ENCODE results near the gene TXNRD2. TPM values are rescaled to one million over a fixed set of nuclear protein-coding genes. Genes with fewer than 3 reads are reported as not detected.

TXNRD2 gene
- total RNA-seq, 2 experiments from 2014 or later: 22.9 to 23.6 TPM

DNA sequence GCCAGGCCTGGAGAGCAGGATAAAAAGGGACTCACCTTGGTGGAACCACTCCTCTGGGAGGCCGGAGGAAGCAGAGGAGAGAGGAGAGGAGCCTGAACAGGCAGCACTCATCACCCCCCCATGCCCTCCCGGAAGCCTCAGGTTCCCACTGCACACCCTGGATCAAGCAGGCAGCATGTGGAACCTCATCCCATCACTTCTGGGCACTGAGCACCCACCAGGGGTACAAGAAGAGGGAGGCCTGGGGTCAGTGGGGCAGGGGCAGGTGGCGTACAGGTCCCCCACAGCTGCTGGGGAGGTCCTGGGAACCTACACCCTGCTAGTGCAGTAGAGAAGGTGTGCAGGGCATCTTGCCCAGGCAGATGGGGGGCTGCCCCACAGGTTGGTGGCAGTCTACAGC lies 35.1 kb upstream of the TXNRD2 start:
- H3K9me3 Mint-ChIP-seq: no peaks in the 10 kb centered on the region
- CTCF ChIA-PET: no interaction called here
- no peak overlapping the region for H3K4me3 Mint-ChIP-seq
- H3K27ac Mint-ChIP-seq: no peak overlapping the region
- H3K4me1 Mint-ChIP-seq (ENCODE audit: low read depth): no peaks in the 10 kb centered on the region
- no peaks in the 10 kb centered on the region for H3K27me3 Mint-ChIP-seq (ENCODE audit: low read depth)
- DNase-seq: no peak
- intact Hi-C loops (cut with micrococcal nuclease): no loop called here
- H3K36me3 Mint-ChIP-seq (ENCODE audit: low read depth): no peaks in the 10 kb centered on the region

- CTCF ChIA-PET: interaction anchor here (0.6 to 1.0 kb wide), 2 partner anchors 121 to 154 kb away, joined by 3 read pairs; no protein-coding TSS in a partner anchor
- H3K36me3 Mint-ChIP-seq (ENCODE audit: low read depth): no peaks in the 10 kb centered on the region
- intact Hi-C loops (cut with micrococcal nuclease): no loop called here
- H3K4me3 Mint-ChIP-seq: no peak overlapping the region
- no peaks in the 10 kb centered on the region for H3K9me3 Mint-ChIP-seq
- DNase-seq: no peak
- H3K4me1 Mint-ChIP-seq (ENCODE audit: low read depth): peaks cover 3% of the 10 kb centered on the region
- no peak overlapping the region for H3K27ac Mint-ChIP-seq
- H3K27me3 Mint-ChIP-seq (ENCODE audit: low read depth): no peaks in the 10 kb centered on the region
Observed at GRCh38 chr22:19975707-19976035, 34.1 kb upstream of the TXNRD2 start.

DNA sequence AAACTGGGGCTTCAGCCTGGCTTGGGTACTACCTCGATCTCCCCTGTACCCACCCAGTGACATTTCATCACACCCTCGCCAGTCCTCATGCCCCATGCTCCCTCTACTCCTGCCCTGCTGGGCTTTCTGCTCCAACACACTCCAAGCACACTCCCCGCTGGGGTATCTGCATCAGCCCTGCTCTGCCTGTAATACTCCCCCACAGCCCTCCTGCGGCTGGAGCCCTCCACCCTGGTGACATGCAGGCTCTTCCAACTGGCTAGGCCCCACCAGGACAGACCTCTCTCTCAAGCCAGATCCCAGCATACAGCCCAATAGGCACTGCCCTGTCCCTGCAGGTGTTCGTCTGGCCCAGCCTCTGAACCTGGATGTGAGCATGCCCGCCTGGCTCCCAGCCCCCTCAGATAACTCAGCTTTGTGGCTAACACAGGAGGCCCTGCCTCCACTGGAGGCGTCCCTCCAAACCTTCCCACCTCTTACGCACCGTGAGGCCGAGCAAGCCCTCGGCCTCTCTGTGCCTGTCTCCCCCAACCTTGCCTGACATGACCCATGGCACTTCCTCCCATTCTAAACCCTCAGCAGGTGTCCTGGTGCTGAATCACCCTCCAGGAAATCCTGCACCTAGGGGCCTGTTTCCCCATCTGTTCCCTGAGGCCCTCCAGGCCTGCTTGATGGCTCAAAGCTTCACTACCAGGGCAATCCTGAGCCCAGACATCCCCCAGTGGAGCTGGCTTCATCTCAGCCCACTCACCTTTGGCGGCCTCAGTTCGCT lies 33.5 kb upstream of the TXNRD2 start:
- Mint-ChIP-seq H3K4me3 (no peak overlapping the region), H3K27ac (no peak overlapping the region), H3K27me3 (ENCODE audit: low read depth) (no peaks in the 10 kb centered on the region), H3K4me1 (ENCODE audit: low read depth) (peaks cover 6% of the 10 kb centered on the region), H3K36me3 (ENCODE audit: low read depth) (no peaks in the 10 kb centered on the region), H3K9me3 (no peaks in the 10 kb centered on the region)
- no peak for DNase-seq
- intact Hi-C loops (cut with micrococcal nuclease): no loop called here
- CTCF ChIA-PET: interaction anchor here (0.6 to 1.0 kb wide), 2 partner anchors 121 to 154 kb away, joined by 3 read pairs; no protein-coding TSS in a partner anchor

- no peak overlapping the region for H3K27ac Mint-ChIP-seq
- no peak for DNase-seq
- H3K36me3 Mint-ChIP-seq (ENCODE audit: low read depth): no peaks in the 10 kb centered on the region
- CTCF ChIA-PET: interaction anchor here (0.6 kb wide), 1 partner anchor 32 kb away, joined by 3 read pairs; no protein-coding TSS in a partner anchor
- intact Hi-C loops (cut with micrococcal nuclease): no loop called here
- no peak overlapping the region for H3K4me3 Mint-ChIP-seq
- H3K4me1 Mint-ChIP-seq (ENCODE audit: low read depth): peaks cover 6% of the 10 kb centered on the region
- H3K9me3 Mint-ChIP-seq: no peaks in the 10 kb centered on the region
- no peaks in the 10 kb centered on the region for H3K27me3 Mint-ChIP-seq (ENCODE audit: low read depth)
Observed at GRCh38 chr22:19974268-19974861, 32.7 kb upstream of the TXNRD2 start.

GRCh38 chr22:19973551-19974267 lies 32.1 kb upstream of the TXNRD2 start:
- CTCF ChIA-PET: interaction anchor here (0.6 to 0.9 kb wide), 2 partner anchors 25 to 33 kb away, joined by 3 to 4 read pairs; no protein-coding TSS in a partner anchor
- intact Hi-C loops (cut with micrococcal nuclease): no loop called here
- Mint-ChIP-seq H3K27me3 (ENCODE audit: low read depth) (no peaks in the 10 kb centered on the region), H3K4me3 (no peak overlapping the region), H3K27ac (no peak overlapping the region), H3K36me3 (ENCODE audit: low read depth) (no peaks in the 10 kb centered on the region), H3K9me3 (no peaks in the 10 kb centered on the region), H3K4me1 (ENCODE audit: low read depth) (peaks cover 6% of the 10 kb centered on the region)
- DNase-seq: no peak

DNA sequence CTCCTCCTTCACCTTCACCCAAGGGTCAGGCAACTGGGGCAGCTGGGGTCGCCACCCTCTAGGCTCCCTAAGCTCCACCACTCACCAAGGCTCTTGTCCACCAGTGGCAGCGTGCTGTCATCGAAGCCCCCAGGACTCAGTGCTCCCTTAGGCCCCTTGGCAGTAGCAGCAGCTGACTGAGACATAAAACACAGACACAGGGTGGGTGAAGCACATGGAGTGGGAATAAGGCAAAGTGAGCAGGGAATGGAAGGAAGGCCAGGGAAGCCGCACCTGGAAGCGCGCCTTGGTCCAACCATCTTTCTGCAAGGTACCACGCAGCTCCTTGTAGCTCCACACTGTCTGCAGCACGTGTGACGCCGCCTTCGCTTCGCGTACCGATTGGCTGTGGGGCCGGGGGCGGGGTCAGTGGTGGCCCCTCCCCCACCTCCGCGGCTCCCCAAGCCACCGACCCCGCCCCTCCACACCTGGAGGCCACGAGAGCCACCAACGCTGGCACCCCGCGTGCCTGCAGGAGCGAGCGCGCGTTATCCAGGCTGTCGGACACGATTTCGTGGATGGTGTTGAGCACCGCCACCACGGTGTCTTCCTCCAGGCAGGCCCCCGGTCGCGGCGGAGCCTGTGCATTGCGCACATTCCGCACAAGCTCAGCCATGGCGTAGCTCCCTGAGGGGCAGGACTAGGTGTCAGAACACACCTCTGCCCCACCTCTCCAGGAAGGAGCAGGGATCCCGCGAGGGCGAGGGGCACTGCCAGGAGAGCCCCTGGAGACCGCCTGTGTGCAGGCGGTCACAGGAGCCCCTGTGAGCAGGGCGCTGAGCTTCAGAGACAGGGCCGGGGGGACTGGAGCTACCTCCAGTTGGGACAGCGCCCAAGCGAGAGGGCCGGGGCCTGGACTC lies 31.3 kb upstream of the TXNRD2 start:
- no peak overlapping the region for H3K27ac Mint-ChIP-seq
- CTCF ChIA-PET: interaction anchor here (0.9 kb wide), 1 partner anchor 24 kb away, joined by 4 read pairs; no protein-coding TSS in a partner anchor
- no peaks in the 10 kb centered on the region for H3K27me3 Mint-ChIP-seq (ENCODE audit: low read depth)
- no peak overlapping the region for H3K4me3 Mint-ChIP-seq
- DNase-seq: no peak
- no peaks in the 10 kb centered on the region for H3K36me3 Mint-ChIP-seq (ENCODE audit: low read depth)
- H3K9me3 Mint-ChIP-seq: no peaks in the 10 kb centered on the region
- H3K4me1 Mint-ChIP-seq (ENCODE audit: low read depth): peaks cover 6% of the 10 kb centered on the region
- intact Hi-C loops (cut with micrococcal nuclease): no loop called here

DNA sequence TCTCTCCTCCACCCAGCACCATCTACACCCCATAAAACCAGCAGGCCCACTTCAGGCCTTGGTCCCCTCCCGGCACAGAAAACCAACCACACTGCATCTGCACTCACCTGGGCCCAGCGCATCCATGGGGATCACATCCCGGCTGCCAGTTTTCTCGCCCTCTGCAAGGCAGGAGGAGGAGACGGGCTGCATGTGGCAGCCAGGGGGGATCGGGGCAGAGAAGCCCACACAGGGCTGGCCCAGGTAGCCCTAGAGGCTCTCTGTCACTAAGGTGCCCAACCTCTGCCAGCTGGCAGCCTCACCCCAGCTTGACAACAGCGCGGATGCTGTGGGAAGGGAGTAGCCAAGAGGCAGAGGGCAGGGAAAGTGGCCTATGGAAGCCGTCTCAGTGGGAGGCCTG lies 30.6 kb upstream of the TXNRD2 start:
- intact Hi-C loops (cut with micrococcal nuclease): no loop called here

GRCh38 chr22:19971276-19972124 lies 29.9 kb upstream of the TXNRD2 start:
- intact Hi-C loops (cut with micrococcal nuclease): loop anchor here (2.0 kb wide), 1 partner anchor 313 kb away; no protein-coding TSS in a partner anchor
- no peak overlapping the region for H3K27ac Mint-ChIP-seq
- no peaks in the 10 kb centered on the region for H3K27me3 Mint-ChIP-seq (ENCODE audit: low read depth)
- no peaks in the 10 kb centered on the region for H3K9me3 Mint-ChIP-seq
- peaks cover 6% of the 10 kb centered on the region for H3K4me1 Mint-ChIP-seq (ENCODE audit: low read depth)
- DNase-seq: peak; percentile 24
- no peak overlapping the region for H3K4me3 Mint-ChIP-seq
- peaks cover 3% of the 10 kb centered on the region for H3K36me3 Mint-ChIP-seq (ENCODE audit: low read depth)
- CTCF ChIA-PET: interaction anchor here (0.6 to 1.2 kb wide), 7 partner anchors 21 to 940 kb away, joined by 3 to 4 read pairs (median 3); no protein-coding TSS in a partner anchor

More for the DNA sequence above, 30.6 kb upstream of the TXNRD2 start:
- Mint-ChIP-seq H3K4me3 (no peak overlapping the region), H3K36me3 (ENCODE audit: low read depth) (peaks cover under 1% of the 10 kb centered on the region), H3K27ac (no peak overlapping the region), H3K9me3 (no peaks in the 10 kb centered on the region), H3K27me3 (ENCODE audit: low read depth) (no peaks in the 10 kb centered on the region), H3K4me1 (ENCODE audit: low read depth) (peaks cover 6% of the 10 kb centered on the region)
- DNase-seq: no peak
- CTCF ChIA-PET: interaction anchor here (1.0 kb wide), 1 partner anchor 55 kb away, joined by 4 read pairs; no protein-coding TSS in a partner anchor

GRCh38 chr22:19970479-19971275 lies 29.1 kb upstream of the TXNRD2 start:
- peak; percentile 83 for DNase-seq
- no peak overlapping the region for H3K4me3 Mint-ChIP-seq
- H3K27me3 Mint-ChIP-seq (ENCODE audit: low read depth): no peaks in the 10 kb centered on the region
- H3K36me3 Mint-ChIP-seq (ENCODE audit: low read depth): peaks cover 7% of the 10 kb centered on the region
- H3K4me1 Mint-ChIP-seq (ENCODE audit: low read depth): peaks cover 6% of the 10 kb centered on the region
- CTCF ChIA-PET: interaction anchor here (0.6 to 2.3 kb wide), 12 partner anchors 8 to 941 kb away, joined by 3 to 9 read pairs (median 4); no protein-coding TSS in a partner anchor
- no peak overlapping the region for H3K27ac Mint-ChIP-seq
- intact Hi-C loops (cut with micrococcal nuclease): loop anchor here (1.0 to 2.0 kb wide), 6 partner anchors 43 to 314 kb away; partner anchors contain the start of gene RTN4R
- no peaks in the 10 kb centered on the region for H3K9me3 Mint-ChIP-seq

GRCh38 chr22:19970031-19970478 lies 28.4 kb upstream of the TXNRD2 start:
- CTCF ChIA-PET: interaction anchor here (0.6 to 2.3 kb wide), 8 partner anchors 8 to 187 kb away, joined by 3 to 9 read pairs (median 4); no protein-coding TSS in a partner anchor
- H3K27me3 Mint-ChIP-seq (ENCODE audit: low read depth): no peaks in the 10 kb centered on the region

More at GRCh38 chr22:19970031-19970478, 28.4 kb upstream of the TXNRD2 start:
- no peak for DNase-seq
- H3K4me3 Mint-ChIP-seq: no peak overlapping the region
- H3K36me3 Mint-ChIP-seq (ENCODE audit: low read depth): peaks cover 7% of the 10 kb centered on the region
- peaks cover 6% of the 10 kb centered on the region for H3K4me1 Mint-ChIP-seq (ENCODE audit: low read depth)
- intact Hi-C loops (cut with micrococcal nuclease): loop anchor here (1.0 to 2.0 kb wide), 6 partner anchors 43 to 315 kb away; partner anchors contain the start of gene RTN4R
- H3K27ac Mint-ChIP-seq: no peak overlapping the region
- no peaks in the 10 kb centered on the region for H3K9me3 Mint-ChIP-seq
